HUES64 (cell line): Measurements from ENCODE around the gene LDLRAP1. TPM values are rescaled to one million over a fixed set of nuclear protein-coding genes. Genes with fewer than 3 reads are reported as not detected.
A peak's percentile ranks its signal among the peaks of the same experiment; 100 is the strongest.
"Not testable (repeated sequence)": the region's sequence is repeated elsewhere in the genome, so short reads cannot be mapped to it uniquely, and the experiment has no call there.

Experiments
- H3K27ac ChIP-seq: 2 replicates; pipeline ENCODE4 v1.7.0; 2013; ENCODE audit warnings: low read depth, low read length, inconsistent platforms
- H3K27me3 ChIP-seq: 2 replicates; pipeline ENCODE4 v1.6.1; 2013; ENCODE audit warnings: mild to moderate bottlenecking, low read length; ENCODE audit not compliant: insufficient read depth
- H3K36me3 ChIP-seq: 2 replicates; pipeline ENCODE4 v1.6.1; 2013; ENCODE audit warnings: mild to moderate bottlenecking, low read length; ENCODE audit not compliant: insufficient read depth
- H3K4me1 ChIP-seq: 2 replicates; pipeline ENCODE4 v1.6.1; 2013; ENCODE audit warnings: mild to moderate bottlenecking, low read length, moderate library complexity; ENCODE audit not compliant: insufficient read depth
- H3K4me3 ChIP-seq: 2 replicates; pipeline ENCODE4 v1.5.1; 2013; ENCODE audit warnings: mild to moderate bottlenecking, low read length, moderate library complexity
- H3K9ac ChIP-seq: 2 replicates; pipeline ENCODE4 v1.6.1; 2013; ENCODE audit warnings: mild to moderate bottlenecking, low read depth, low read length
- H3K9me3 ChIP-seq: 2 replicates; pipeline ENCODE4 v1.6.1; 2013; ENCODE audit warnings: low read depth, low read length; ENCODE audit not compliant: insufficient read depth
- WGBS: fragments of 150-250, 120-280 bp; methylation state at CpG from one replicate; pipeline ENCODE4 v1.1.7; 2013; ENCODE audit warnings: missing lambda C conversion rate; 5-methylcytosine and 5-hydroxymethylcytosine counted together
- polyA plus RNA-seq, 2 experiments: library from polyadenylated mRNA; stranded (reverse); fragments of 50-300 nt; gene quantifications; one replicate each; pipeline ENCODE4 v1.2.3, GENCODE V29; 2013

LDLRAP1 gene
- 9.5 TPM for polyA plus RNA-seq (2013, experiment 1 of 2)
- 12.1 TPM for polyA plus RNA-seq (2013, experiment 2 of 2)

GRCh38 chr1:25543425-25544242 is at the start of gene LDLRAP1:
LDLRAP1 (plus strand) TSS chr1:25543606; CDS start chr1:25543699, 93 bp downstream.
- 1% methylated on average over 99 of the region's 99 CpGs for WGBS
- H3K9ac ChIP-seq: peak within 1 kb of the TSS; percentile 76
- H3K36me3 ChIP-seq: no peaks in the 10 kb centered on the region
- peaks cover 4% of the 10 kb centered on the region; the same call in 1 of the 2 replicates for H3K4me1 ChIP-seq
- H3K4me3 ChIP-seq: peak within 1 kb of the TSS; percentile 84
- H3K27me3 ChIP-seq: peaks cover 14% of the 10 kb centered on the region
- no peaks in the 10 kb centered on the region for H3K9me3 ChIP-seq
- H3K27ac ChIP-seq: peak within 1 kb of the TSS; percentile 71; the same call in 1 of the 2 replicates

DNA sequence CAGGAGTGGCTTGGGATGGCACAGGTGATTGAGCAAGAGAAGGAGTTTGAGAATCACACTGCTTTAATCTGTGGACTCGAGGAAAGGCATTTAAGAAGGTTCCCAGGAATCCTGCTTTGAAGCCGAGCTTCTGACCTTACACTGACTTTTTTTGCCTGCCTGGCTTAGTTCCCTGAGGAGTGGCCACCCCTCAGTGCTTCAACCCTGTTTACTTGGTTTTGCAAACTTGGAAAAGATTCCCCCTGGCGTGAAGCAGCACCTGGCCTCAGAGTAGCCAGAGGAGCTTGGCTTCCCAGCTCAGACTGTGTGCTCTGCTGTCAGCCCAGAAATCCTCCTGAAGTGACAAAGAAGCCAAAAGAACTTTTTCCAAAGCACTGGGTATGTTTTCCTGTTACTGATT is 48.5 kb upstream of the LDLRAP1 start:
- Histone ChIP-seq H3K27me3 (no peaks in the 10 kb centered on the region), H3K9me3 (no peaks in the 10 kb centered on the region), H3K27ac (peak overlapping the region; percentile 23; the same call in 1 of the 2 replicates), H3K4me3 (no peak overlapping the region), H3K9ac (no peak overlapping the region), H3K4me1 (peaks cover 5% of the 10 kb centered on the region; the same call in 1 of the 2 replicates), H3K36me3 (peaks cover 26% of the 10 kb centered on the region)
- WGBS: 72% methylated on average over 3 of the region's 3 CpGs

DNA sequence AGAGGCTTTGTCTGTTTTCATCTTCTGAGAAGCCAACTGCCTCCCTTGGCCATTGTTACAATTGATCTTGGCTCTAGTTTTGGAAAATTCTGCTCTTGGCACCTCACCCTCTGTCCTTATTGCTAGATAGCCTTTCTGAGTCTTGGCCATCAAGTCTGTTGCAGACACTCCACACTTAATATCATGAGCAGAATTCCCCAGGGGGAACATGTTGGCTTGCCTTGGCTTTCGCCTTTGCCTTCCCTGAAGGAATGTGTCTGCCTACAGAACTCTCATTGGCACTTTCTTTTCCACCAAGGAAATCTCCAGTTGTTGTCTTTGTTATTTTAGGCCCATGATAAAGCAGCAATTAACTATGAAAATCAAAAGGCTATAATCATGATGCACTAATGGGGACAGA is 42.7 kb upstream of the LDLRAP1 start:
- 93% methylated on average over 1 of the region's 1 CpG for WGBS

GRCh38 chr1:25501235-25502058 is 42.0 kb upstream of the LDLRAP1 start:
- H3K27me3 ChIP-seq: no peaks in the 10 kb centered on the region
- H3K27ac ChIP-seq: no peak overlapping the region
- H3K9me3 ChIP-seq: no peaks in the 10 kb centered on the region
- H3K4me3 ChIP-seq: no peak overlapping the region
- H3K9ac ChIP-seq: no peak overlapping the region
- WGBS: 75% methylated on average over 5 of the region's 7 CpGs
- peaks cover 23% of the 10 kb centered on the region for H3K4me1 ChIP-seq
- H3K36me3 ChIP-seq: 0 out of 2 replicates have a peak, but pooled peaks cover 7% of the 10 kb centered on the region

More for the DNA sequence above, 42.7 kb upstream of the LDLRAP1 start:
- Histone ChIP-seq H3K4me1 (peaks cover 15% of the 10 kb centered on the region), H3K4me3 (no peak overlapping the region), H3K36me3 (0 out of 2 replicates have a peak, but pooled peaks cover 7% of the 10 kb centered on the region), H3K9ac (no peak overlapping the region), H3K9me3 (no peaks in the 10 kb centered on the region), H3K27me3 (no peaks in the 10 kb centered on the region), H3K27ac (no peak overlapping the region)

DNA sequence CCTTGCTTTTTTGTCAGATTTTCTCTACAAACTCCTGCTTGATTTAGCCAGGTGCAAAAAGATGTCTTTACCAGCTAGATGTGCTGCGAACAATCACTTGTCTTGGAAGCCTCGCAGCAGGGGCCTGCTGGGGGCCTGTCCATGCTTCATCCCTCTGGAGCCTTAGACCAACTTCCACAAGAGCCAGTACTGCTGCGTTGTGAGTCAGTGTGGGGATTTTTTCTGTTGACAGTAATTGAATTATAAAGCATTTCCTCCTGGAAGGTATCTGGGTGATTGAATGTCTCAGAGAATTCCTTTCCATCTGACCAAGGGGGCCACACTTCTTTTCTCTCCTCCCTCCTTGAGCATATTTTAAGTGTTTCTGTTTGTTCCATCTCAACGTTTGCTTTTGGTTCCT is 40.4 kb upstream of the LDLRAP1 start:
- Histone ChIP-seq H3K27ac (0 out of 2 replicates have a peak overlapping the region, but pooled peaks have one; percentile 49), H3K9ac (no peak overlapping the region)
- WGBS: 59% methylated on average over 4 of the region's 4 CpGs

GRCh38 chr1:25503551-25504426 is 39.6 kb upstream of the LDLRAP1 start:
- Histone ChIP-seq H3K4me3 (no peak overlapping the region), H3K9me3 (no peaks in the 10 kb centered on the region), H3K27ac (peak overlapping the region; percentile 49; the same call in 1 of the 2 replicates), H3K27me3 (no peaks in the 10 kb centered on the region), H3K36me3 (no peaks in the 10 kb centered on the region), H3K4me1 (peaks cover 24% of the 10 kb centered on the region), H3K9ac (no peak overlapping the region)
- 71% methylated on average over 12 of the region's 12 CpGs for WGBS

More for the DNA sequence above, 40.4 kb upstream of the LDLRAP1 start:
- H3K27me3 ChIP-seq: no peaks in the 10 kb centered on the region
- no peak overlapping the region for H3K4me3 ChIP-seq
- no peaks in the 10 kb centered on the region for H3K9me3 ChIP-seq
- H3K4me1 ChIP-seq: peaks cover 24% of the 10 kb centered on the region
- H3K36me3 ChIP-seq: 0 out of 2 replicates have a peak, but pooled peaks cover 5% of the 10 kb centered on the region

- Histone ChIP-seq H3K9me3 (no peaks in the 10 kb centered on the region), H3K27ac (no peak overlapping the region), H3K4me3 (no peak overlapping the region), H3K36me3 (no peaks in the 10 kb centered on the region), H3K4me1 (peaks cover 24% of the 10 kb centered on the region), H3K27me3 (no peaks in the 10 kb centered on the region), H3K9ac (no peak overlapping the region)
- 77% methylated on average over 9 of the region's 9 CpGs for WGBS
Observed at GRCh38 chr1:25504706-25505595, 38.5 kb upstream of the LDLRAP1 start.

DNA sequence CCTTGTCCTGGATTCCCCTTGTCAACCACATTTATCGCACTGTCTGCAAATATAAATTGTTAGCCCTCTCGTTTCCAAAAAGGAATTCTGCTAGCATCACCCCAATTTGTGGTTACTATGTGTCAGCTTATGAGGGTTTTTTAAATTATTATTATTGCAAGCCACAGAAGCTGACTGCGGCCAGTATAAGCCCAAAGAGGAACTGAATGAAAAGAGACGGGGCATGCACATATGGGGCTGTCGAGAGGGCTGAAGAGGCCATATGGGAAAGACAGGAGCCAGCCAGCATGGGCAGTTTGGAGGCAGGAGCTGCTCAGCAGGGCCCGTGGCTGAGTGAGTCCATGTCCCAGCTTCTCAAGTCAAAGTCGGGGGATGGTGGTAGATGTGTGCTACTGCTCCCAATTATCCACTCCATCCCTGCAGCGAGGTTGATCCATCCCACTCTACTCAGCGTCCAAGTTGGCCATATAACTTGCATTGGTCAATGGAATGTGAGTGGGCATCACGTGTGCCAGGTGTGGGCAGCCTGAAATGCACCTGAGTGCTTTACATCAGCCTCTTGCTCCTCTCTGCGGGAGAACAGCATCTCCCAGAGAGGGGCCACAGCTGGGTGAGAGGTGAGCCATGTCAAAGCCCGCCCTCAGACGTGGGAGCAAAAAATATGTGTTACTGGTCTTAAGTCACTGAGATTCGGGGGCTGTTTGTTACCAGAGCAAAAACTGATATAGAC is 37.6 kb upstream of the LDLRAP1 start:
- 79% methylated on average over 12 of the region's 14 CpGs for WGBS
- Histone ChIP-seq H3K9ac (peak overlapping the region; percentile 51), H3K27ac (no peak overlapping the region), H3K4me1 (peaks cover 24% of the 10 kb centered on the region), H3K36me3 (no peaks in the 10 kb centered on the region), H3K27me3 (no peaks in the 10 kb centered on the region), H3K4me3 (no peak overlapping the region; the same call in 1 of the 2 replicates), H3K9me3 (no peaks in the 10 kb centered on the region)

DNA sequence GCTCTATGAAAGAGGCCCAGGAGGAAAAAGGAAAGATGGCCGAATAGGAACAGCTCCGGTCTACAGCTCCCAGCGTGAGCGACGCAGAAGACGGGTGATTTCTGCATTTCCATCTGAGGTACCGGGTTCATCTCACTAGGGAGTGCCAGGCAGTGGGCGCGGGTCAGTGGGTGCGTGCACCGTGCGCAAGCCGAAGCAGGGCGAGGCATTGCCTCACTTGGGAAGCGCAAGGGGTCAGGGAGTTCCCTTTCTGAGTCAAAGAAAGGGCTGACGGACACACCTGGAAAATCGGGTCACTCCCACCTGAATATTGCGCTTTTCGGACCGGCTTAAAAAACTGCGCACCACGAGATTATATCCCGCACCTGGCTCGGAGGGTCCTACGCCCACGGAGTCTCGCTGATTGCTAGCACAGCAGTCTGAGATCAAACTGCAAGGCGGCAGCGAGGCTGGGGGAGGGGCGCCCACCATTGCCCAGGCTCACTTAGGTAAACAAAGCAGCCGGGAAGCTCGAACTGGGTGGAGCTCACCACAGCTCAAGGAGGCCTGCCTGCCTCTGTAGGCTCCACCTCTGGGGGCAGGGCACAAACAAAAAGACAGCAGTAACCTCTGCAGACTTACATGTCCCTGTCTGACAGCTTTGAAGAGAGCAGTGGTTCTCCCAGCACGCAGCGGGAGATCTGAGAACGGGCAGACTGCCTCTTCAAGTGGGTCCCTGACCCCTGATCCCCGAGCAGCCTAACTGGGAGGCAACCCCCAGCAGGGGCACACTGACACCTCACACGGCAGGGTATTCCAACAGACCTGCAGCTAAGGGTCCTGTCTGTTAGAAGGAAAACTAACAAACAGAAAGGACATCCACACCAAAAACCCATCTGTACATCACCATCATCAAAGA is 36.6 kb upstream of the LDLRAP1 start:
- WGBS: 13% methylated on average over 32 of the region's 37 CpGs
- peak overlapping the region; percentile 51 for H3K9ac ChIP-seq

More for the DNA sequence above, 36.6 kb upstream of the LDLRAP1 start:
- H3K27ac ChIP-seq, H3K36me3 ChIP-seq, H3K27me3 ChIP-seq, H3K9me3 ChIP-seq: not testable (repeated sequence)
- peaks cover 24% of the 10 kb centered on the region for H3K4me1 ChIP-seq
- peak overlapping the region; percentile 45 for H3K4me3 ChIP-seq
